HAP-1 (cell line): ENCODE data around the gene PRSS48.
"Not testable (repeated sequence)": the region's sequence is repeated elsewhere in the genome, so short reads cannot be mapped to it uniquely, and the experiment has no call there.

Experiments used
- DNase-seq, 2 experiments: peaks; one replicate each; pipeline ENCODE4 v3.0.0-alpha.2; 2016 to 2020; ENCODE audit warnings: low spot score in 2 of 2
- H3K27me3 ChIP-seq: fragments of 250-450 bp; sonication (Bioruptor Pico); 2 replicates; pipeline ENCODE4 v1.5.1; 2020; ENCODE audit warnings: low read depth, mild to moderate bottlenecking, moderate library complexity
- H3K36me3 ChIP-seq: fragments of 250-450 bp; sonication (Bioruptor Pico); replicated peaks from 2 replicates; pipeline ENCODE4 v1.5.1; 2020; ENCODE audit warnings: mild to moderate bottlenecking
- H3K4me1 ChIP-seq: fragments of 250-450 bp; sonication (Bioruptor Pico); 2 replicates; pipeline ENCODE4 v1.5.1; 2020; ENCODE audit warnings: mild to moderate bottlenecking
- H3K4me3 ChIP-seq: fragments of 250-450 bp; sonication (Bioruptor Pico); 2 replicates; pipeline ENCODE4 v1.5.1; 2020; ENCODE audit warnings: mild to moderate bottlenecking, moderate library complexity
- H3K9me3 ChIP-seq: fragments of 250-450 bp; sonication (Bioruptor Pico); 2 replicates; pipeline ENCODE4 v1.5.1; 2020; ENCODE audit warnings: mild to moderate bottlenecking, moderate library complexity
- in situ Hi-C: fragments of 300-500 bp; cut with MboI; formaldehyde crosslinking; loops from 3 replicates; pipeline ENCODE4 v1.14.3; 2020; ENCODE audit warnings: low sequenced_read_pairs, inconsistent platforms, mixed read lengths

The PRSS48 gene

DNA sequence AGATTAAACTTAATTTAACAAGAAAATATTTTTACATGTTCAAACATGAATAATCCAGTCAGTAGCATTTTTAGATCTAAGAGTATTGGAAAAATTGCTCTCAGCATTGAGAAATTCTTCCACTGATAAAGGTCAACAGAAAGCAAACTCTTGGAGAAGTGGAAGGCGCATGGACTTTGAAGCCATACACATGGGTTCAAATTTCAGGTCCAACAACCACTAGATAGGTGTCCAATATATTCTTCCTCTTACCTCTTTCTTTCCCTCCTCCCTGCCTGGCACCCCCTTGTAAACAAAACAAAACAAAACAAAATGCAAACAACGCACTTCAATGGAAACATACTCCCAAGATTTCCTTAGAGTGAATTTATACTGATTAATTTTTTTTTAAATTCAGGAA, 28.4 kb upstream of the PRSS48 start:
- in situ Hi-C loops, result no loop called here
- no peak overlapping the region for H3K4me3 ChIP-seq
- no peak for DNase-seq
- H3K36me3 ChIP-seq, result no peaks in the 10 kb centered on the region
- no peaks in the 10 kb centered on the region for H3K9me3 ChIP-seq
- peaks cover 12% of the 10 kb centered on the region for H3K4me1 ChIP-seq
- no peaks in the 10 kb centered on the region for H3K27me3 ChIP-seq

DNA sequence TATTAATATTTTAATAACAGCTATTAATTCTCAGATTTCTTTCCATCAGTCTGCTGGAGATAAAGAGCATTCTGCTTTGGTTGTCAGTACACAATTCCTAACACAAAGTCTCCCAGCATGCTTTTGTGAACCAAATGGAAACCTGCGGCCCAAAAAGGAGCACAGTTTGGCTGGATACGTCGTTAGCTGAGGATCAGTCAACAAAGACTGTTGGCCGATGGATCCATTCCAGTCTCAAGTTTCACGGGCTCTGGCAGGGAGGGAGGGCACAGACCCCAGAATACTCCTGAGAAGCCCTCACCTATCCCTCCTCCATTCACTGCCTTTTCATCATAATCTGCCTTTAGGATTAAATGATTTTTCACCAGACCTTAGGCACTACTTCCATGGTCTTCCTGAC, 26.3 kb upstream of the PRSS48 start:
- Histone ChIP-seq H3K4me3 (no peak overlapping the region), H3K27me3 (no peaks in the 10 kb centered on the region), H3K4me1 (no peaks in the 10 kb centered on the region), H3K9me3 (no peaks in the 10 kb centered on the region), H3K36me3 (no peaks in the 10 kb centered on the region)
- no peak for DNase-seq
- in situ Hi-C loops, result no loop called here

DNA sequence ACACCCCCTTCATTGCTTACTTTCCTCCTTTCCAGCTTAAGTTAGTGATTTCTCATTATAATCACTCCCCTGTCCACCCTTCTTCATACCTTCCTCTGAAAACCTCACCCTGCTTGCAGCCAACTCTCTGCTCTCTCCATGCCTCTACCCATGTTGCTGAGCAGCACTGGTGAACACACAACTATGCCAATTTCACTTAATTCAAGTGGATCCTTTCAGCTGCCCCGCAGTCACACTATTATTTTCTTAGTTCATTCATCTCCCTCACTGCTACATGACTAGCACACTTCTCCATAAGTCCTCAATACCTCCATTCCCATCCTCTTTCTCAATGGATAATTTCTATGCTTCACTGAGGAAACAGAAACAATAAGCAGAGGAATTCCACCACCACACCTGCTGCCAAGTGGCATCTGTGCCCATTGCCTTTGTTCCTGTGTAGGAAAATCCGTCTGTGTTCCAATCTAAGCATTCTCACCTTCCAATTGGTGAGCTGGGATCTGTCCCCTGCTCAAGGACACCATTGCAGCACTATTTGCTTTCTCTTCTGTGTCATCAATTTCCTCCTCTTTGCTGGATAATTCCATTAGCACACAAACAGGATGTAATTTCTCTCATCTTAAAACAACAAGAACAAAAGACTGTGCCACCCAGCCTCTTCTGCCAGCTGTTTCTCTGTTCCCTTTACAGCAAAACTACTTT, 25.2 kb upstream of the PRSS48 start:
- Histone ChIP-seq H3K9me3 (no peaks in the 10 kb centered on the region; the same call in 1 of the 2 replicates), H3K36me3 (no peaks in the 10 kb centered on the region), H3K4me3 (no peak overlapping the region), H3K27me3 (no peaks in the 10 kb centered on the region), H3K4me1 (no peaks in the 10 kb centered on the region)
- in situ Hi-C loops, result no loop called here
- DNase-seq, result no peak

DNA sequence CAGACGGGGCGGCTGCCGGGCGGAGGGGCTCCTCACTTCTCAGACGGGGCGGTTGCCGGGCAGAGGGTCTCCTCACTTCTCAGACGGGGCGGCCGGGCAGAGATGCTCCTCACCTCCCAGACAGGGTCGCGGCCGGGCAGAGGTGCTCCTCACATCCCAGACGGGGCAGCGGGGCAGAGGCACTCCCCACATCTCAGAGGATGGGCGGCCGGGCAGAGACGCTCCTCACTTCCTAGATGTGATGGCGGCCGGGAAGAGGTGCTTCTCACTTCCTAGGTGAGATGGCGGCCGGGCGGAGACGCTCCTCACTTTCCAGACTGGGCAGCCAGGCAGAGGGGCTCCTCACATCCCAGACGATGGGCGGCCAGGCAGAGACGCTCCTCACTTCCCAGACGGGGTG, 21.7 kb upstream of the PRSS48 start:
- DNase-seq, H3K9me3 ChIP-seq, H3K27me3 ChIP-seq, H3K4me3 ChIP-seq, H3K4me1 ChIP-seq, H3K36me3 ChIP-seq, in situ Hi-C loops: not testable (repeated sequence)

DNA sequence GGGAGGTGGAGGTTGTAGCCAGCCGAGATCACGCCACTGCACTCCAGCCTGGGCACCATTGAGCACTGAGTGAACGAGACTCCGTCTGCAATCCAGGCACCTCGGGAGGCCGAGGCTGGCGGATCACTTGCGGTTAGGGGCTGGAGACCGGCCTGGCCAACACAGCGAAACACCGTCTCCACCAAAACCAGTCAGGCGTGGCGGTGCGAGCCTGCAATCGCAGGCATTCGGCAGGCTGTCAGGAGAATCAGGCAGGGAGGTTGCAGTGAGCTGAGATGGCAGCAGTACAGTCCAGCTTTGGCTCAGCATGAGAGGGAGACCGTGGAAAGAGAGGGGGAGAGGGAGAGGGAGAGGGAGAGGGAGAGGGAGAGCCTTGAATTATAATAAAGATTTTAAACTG, 21.3 kb upstream of the PRSS48 start:
- H3K36me3 ChIP-seq, in situ Hi-C loops, H3K4me1 ChIP-seq, H3K4me3 ChIP-seq, H3K9me3 ChIP-seq, DNase-seq, H3K27me3 ChIP-seq: not testable (repeated sequence)

DNA sequence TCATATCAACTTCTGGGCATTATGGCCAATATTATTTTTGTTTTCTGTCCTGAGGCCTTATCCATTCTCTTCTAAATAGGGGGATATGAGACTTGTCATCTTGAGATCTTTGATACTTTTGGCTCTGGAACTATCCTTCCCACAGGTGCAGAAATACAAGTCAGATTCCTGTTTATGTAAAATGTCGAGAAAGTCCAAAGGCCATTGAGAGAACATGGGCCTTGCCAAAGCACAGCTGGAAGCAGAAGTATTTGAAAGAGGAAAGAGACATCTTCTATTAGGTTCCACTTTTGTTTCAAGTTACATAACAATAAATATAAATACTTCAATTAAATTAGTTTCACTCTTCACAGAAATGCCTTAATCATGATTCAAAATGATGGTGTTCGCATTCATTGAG, 20.8 kb upstream of the PRSS48 start:
- Histone ChIP-seq H3K4me3 (no peak overlapping the region), H3K36me3 (no peaks in the 10 kb centered on the region), H3K27me3 (no peaks in the 10 kb centered on the region), H3K4me1 (no peaks in the 10 kb centered on the region), H3K9me3 (no peaks in the 10 kb centered on the region; the same call in 1 of the 2 replicates)
- no peak for DNase-seq
- in situ Hi-C loops, result no loop called here

DNA sequence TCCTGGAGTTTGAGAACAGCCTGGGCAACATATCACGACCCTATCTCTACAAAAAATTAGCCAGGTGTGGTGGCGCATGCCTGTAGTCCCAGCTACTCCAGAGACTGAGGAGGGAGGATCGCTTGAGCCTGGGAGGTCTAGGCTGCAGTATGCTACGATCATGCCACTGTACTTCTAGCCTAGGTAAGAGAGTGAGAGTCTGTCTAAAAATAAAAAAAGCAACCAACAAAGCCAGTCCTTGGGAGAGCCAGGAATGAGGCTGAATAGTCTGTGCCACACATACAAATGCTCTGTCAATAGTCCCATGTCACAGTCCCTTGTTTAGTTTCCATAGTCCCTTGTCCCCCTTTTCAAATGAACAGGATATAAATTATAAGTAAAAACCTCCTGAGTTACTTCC, 19.3 kb upstream of the PRSS48 start:
- no peaks in the 10 kb centered on the region; the same call in 1 of the 2 replicates for H3K9me3 ChIP-seq
- H3K36me3 ChIP-seq, result no peaks in the 10 kb centered on the region
- H3K27me3 ChIP-seq, result no peaks in the 10 kb centered on the region
- in situ Hi-C loops, result no loop called here
- no peak overlapping the region for H3K4me3 ChIP-seq
- H3K4me1 ChIP-seq, result no peaks in the 10 kb centered on the region
- no peak for DNase-seq

DNA sequence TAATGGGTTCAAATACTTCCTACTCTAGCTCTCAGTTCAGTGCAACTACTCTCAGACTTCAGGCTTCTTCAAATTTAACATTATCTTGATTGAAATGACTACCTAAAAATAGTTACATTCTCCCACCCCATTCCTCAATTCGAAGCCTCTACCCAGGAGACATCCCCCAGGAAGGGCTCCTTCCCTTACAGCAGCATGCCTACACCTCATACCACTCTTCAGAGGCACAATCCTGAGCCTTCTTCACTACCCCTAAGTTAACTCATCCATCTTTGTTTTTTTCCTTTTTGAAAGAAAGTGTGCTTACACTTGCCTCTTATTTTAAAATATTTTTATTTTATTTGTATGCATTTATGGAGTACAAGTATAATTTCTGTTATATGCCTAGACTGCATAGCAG, 17.2 kb upstream of the PRSS48 start:
- Histone ChIP-seq H3K27me3 (no peaks in the 10 kb centered on the region), H3K4me1 (no peaks in the 10 kb centered on the region), H3K36me3 (no peaks in the 10 kb centered on the region), H3K4me3 (no peak overlapping the region), H3K9me3 (no peaks in the 10 kb centered on the region; the same call in 1 of the 2 replicates)
- DNase-seq, result no peak
- in situ Hi-C loops, result no loop called here

DNA sequence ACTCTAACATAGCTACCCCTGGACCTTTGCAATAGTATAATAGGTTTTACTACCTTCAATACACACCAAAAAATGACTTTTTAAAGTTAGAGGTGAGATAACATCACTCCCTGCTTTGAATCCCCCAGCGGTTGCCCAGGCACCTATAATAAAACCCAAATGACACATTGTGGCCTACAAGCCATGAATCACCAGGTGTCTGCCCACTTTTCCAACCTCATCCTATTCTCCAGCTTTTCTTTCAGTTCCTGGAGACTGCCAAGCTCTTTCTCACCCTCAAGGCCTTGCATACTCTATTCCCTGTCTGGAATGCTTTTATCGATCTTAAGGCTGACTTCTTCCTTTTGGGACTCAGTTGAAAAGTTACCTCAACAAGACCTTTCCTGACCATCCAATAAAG, 16.4 kb upstream of the PRSS48 start:
- in situ Hi-C loops, result no loop called here
- no peaks in the 10 kb centered on the region for H3K4me1 ChIP-seq
- H3K4me3 ChIP-seq, result no peak overlapping the region

DNA sequence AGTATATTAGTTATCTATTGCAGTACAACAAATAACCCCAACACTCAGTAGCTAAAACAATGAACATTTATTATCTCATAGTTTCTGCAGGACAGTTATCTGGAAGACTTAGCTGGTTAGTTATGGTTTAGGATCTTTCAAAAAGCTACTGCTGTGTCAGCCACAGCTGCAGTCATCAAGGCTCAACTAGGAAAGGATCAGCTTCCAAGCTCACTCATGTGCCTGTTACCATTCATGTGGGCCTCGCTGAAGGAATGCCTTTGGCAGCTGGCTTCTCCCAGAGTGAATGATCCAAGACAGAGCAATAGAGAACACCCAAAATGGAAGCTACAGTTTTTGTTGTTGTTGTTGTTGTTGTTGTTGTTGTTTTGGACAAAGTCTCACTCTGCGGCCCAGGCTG, 13.5 kb upstream of the PRSS48 start:
- Histone ChIP-seq H3K27me3 (no peaks in the 10 kb centered on the region), H3K4me3 (no peak overlapping the region), H3K9me3 (no peaks in the 10 kb centered on the region), H3K36me3 (no peaks in the 10 kb centered on the region), H3K4me1 (no peaks in the 10 kb centered on the region)
- DNase-seq, result no peak
- in situ Hi-C loops, result no loop called here

More for the DNA sequence above, 16.4 kb upstream of the PRSS48 start:
- no peak for DNase-seq
- no peaks in the 10 kb centered on the region for H3K36me3 ChIP-seq
- no peaks in the 10 kb centered on the region; the same call in 1 of the 2 replicates for H3K9me3 ChIP-seq
- H3K27me3 ChIP-seq, result no peaks in the 10 kb centered on the region

DNA sequence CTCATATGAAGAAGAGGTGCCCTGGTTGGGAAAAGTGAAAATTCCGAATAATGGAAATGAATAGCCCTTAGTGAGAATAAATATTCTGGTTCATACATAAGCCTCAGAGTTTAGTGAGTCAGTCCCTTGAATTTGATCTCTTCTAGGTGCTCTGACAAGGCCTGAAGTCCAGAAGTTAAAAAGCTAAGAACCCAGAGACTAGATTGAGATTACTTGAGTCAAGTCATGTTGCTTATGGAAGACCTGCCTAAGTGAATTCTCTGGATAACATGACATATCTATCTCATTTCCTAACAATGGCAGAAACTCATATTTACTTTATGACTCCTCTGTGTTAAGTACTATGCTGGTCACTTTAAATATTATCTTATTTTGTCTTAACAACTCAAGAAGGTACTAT, 10.5 kb upstream of the PRSS48 start:
- in situ Hi-C loops, result no loop called here
- H3K4me3 ChIP-seq, result no peak overlapping the region
- peaks cover 2% of the 10 kb centered on the region for H3K4me1 ChIP-seq
- no peaks in the 10 kb centered on the region for H3K27me3 ChIP-seq
- DNase-seq, result no peak
- no peaks in the 10 kb centered on the region for H3K9me3 ChIP-seq
- H3K36me3 ChIP-seq, result no peaks in the 10 kb centered on the region

DNA sequence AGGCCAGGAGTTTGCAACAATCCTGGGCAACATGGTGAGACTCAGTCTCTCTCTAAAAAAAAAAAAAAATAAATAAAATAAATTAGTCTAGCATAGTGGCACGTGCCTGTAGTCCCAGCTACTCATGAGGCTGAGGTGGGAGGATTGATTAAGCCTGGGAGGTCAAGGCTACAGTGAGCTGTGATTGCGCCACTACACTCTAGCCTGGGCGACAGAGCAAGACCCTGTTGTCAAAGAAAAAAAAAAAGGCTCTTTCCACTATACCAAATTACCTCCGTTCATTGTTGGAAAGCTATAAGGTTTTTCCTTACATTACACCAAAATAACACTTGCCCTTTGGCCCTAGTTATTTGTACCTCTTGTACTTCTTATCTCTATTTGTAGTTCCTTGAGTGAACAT, 9.9 kb upstream of the PRSS48 start:
- Histone ChIP-seq H3K9me3 (no peaks in the 10 kb centered on the region), H3K4me3 (no peak overlapping the region), H3K27me3 (peaks cover under 1% of the 10 kb centered on the region; the same call in 1 of the 2 replicates), H3K36me3 (no peaks in the 10 kb centered on the region), H3K4me1 (peaks cover 4% of the 10 kb centered on the region)
- no peak for DNase-seq
- in situ Hi-C loops, result no loop called here

DNA sequence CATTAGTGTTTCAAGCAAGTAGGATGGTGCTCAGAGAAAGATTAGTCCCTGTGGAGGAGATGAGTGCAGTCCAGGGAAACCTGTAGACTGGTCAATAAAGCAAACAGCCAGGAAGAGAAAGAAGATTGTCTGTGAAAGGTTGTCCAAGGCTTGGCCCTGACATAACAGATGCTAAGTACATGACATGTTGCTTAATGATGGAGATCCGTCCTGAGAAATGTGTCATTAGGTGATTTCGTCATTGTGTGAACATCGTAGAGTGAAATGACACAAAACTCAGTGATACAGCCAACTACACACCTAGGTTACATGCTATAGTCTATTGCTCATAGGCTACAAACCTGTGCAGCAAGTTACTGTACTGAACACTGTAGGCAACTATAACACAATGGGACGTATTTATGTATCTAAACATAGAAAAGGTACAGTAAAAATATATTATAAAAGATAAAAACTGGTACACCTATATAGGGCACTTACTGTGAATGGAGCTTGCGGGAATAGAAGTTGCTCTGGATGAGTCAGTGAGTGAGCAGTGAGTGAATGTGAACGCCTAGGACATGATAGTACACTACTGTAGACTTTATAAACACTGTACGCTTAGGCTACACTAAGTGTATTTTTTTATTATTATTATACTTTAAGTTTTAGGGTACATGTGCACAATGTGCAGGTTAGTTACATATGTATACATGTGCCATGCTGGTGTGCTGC, 9.0 kb upstream of the PRSS48 start:
- Histone ChIP-seq H3K4me3 (no peak overlapping the region), H3K9me3 (no peaks in the 10 kb centered on the region), H3K27me3 (peaks cover 2% of the 10 kb centered on the region; the same call in 1 of the 2 replicates), H3K36me3 (no peaks in the 10 kb centered on the region), H3K4me1 (peaks cover 4% of the 10 kb centered on the region)
- DNase-seq, result no peak
- in situ Hi-C loops, result no loop called here

DNA sequence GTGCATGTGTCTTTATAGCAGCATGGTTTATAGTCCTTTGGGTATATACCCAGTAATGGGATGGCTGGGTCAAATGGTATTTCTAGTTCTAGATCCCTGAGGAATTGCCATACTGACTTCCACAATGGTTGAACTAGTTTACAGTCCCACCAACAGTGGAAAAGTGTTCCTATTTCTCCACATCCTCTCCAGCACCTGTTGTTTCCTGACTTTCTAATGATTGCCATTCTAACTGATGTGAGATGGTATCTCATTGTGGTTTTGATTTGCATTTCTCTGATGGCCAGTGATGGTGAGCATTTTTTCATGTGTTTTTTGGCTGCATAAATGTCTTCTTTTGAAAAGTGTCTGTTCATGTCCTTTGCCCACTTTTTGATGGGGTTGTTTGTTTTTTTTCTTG, 8.1 kb upstream of the PRSS48 start:
- H3K4me1 ChIP-seq, H3K36me3 ChIP-seq, H3K9me3 ChIP-seq, H3K27me3 ChIP-seq, DNase-seq, in situ Hi-C loops, H3K4me3 ChIP-seq: not testable (repeated sequence)
